ENCODE measurements around the gene FGFR3. TPM values are rescaled to one million over a fixed set of nuclear protein-coding genes. Genes with fewer than 3 reads are reported as not detected.

The FGFR3 gene
- total and polyA plus RNA-seq, 9 of the 15 experiments (the other 6 are each of a cell fraction or from before 2014, with no cell fraction given), result 1.2 to 60.4 (median 12.7) TPM

DNA sequence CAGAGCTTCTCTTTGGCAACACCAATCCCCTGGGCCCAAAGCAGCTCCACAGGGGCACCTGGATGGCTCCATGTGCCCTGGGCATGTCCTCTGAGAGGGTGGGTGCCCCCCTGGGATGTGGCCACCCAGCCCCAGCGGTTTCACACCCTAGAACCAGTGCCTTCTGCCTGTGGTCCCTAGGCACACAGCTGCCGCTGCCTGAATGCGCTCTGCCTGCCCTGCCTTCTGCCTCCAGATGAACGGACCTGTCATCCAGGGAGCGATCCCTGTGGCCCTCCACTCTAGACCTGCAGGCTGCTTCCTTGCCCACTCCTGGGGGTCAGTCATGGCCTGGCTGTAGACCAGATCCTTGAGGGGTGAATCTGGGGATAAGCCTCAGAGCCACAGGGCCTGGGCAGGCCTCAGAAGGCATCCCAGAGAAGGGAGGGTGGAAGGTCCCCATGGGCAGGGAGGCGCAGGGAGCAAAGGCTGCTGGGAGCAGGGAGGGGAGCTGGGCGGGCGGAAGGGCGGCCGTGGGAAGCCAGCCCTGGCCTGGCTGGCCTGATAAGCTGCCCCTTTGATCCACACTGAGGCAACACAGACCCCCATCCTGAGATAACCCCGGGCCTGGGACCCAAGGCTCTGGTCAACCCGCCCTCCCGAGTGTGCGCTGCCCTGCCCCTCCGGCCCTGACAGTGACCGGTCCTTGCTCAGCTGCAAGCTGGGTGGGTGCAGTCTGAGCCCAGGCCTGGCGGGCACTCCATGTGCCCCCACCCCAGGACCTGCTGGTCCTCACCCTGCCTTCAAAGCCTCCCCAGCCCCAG, 8.1 kb upstream of the FGFR3 start (continued):
- TF ChIP-seq, protein P1, sequence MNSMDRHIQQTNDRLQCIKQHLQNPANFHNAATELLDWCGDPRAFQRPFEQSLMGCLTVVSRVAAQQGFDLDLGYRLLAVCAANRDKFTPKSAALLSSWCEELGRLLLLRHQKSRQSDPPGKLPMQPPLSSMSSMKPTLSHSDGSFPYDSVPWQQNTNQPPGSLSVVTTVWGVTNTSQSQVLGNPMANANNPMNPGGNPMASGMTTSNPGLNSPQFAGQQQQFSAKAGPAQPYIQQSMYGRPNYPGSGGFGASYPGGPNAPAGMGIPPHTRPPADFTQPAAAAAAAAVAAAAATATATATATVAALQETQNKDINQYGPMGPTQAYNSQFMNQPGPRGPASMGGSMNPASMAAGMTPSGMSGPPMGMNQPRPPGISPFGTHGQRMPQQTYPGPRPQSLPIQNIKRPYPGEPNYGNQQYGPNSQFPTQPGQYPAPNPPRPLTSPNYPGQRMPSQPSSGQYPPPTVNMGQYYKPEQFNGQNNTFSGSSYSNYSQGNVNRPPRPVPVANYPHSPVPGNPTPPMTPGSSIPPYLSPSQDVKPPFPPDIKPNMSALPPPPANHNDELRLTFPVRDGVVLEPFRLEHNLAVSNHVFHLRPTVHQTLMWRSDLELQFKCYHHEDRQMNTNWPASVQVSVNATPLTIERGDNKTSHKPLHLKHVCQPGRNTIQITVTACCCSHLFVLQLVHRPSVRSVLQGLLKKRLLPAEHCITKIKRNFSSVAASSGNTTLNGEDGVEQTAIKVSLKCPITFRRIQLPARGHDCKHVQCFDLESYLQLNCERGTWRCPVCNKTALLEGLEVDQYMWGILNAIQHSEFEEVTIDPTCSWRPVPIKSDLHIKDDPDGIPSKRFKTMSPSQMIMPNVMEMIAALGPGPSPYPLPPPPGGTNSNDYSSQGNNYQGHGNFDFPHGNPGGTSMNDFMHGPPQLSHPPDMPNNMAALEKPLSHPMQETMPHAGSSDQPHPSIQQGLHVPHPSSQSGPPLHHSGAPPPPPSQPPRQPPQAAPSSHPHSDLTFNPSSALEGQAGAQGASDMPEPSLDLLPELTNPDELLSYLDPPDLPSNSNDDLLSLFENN (IDR thresholded peaks at IDR 0.05; ENCODE audit: low read depth in 2 of 2, low read length in 2 of 2), result peak in 1 of 2 experiments; percentile 68; a peak in 2 of 4 replicates
- TF ChIP-seq RBM15 (IDR thresholded peaks at IDR 0.05; ENCODE audit: insufficient read depth, low read length) (no peak), ZNF696 (CRISPR knock-in tag; conservative IDR thresholded peaks at IDR 0.05) (no peak), POLR2G (IDR thresholded peaks at IDR 0.05; ENCODE audit: low read depth, low read length) (no peak), EHMT2 (IDR thresholded peaks at IDR 0.05) (no peak), ETS1 (conservative IDR thresholded peaks at IDR 0.05; ENCODE audit: control insufficient read depth, low read depth, low read length) (peak; percentile 60; the same call in 1 of the 2 replicates), ZBTB49 (CRISPR knock-in tag; IDR thresholded peaks at IDR 0.05; ENCODE audit: borderline replicate concordance) (no peak), MAX (CRISPR knock-in tag; IDR thresholded peaks at IDR 0.05) (no peak), ZEB2 (IDR thresholded peaks at IDR 0.05) (no peak), ZNF354B (CRISPR knock-in tag; IDR thresholded peaks at IDR 0.05) (no peak), PRMT5 (CRISPR knock-in tag; IDR thresholded peaks at IDR 0.05) (no peak), OTX1 (CRISPR knock-in tag; IDR thresholded peaks at IDR 0.05) (no peak), FOXP1 (CRISPR knock-in tag; IDR thresholded peaks at IDR 0.05) (no peak), HCFC1 (IDR thresholded peaks at IDR 0.05; ENCODE audit: low read depth, low read length) (no peak), PPARD (CRISPR knock-in tag; IDR thresholded peaks at IDR 0.05) (no peak)
- TF ChIP-seq, protein P2, sequence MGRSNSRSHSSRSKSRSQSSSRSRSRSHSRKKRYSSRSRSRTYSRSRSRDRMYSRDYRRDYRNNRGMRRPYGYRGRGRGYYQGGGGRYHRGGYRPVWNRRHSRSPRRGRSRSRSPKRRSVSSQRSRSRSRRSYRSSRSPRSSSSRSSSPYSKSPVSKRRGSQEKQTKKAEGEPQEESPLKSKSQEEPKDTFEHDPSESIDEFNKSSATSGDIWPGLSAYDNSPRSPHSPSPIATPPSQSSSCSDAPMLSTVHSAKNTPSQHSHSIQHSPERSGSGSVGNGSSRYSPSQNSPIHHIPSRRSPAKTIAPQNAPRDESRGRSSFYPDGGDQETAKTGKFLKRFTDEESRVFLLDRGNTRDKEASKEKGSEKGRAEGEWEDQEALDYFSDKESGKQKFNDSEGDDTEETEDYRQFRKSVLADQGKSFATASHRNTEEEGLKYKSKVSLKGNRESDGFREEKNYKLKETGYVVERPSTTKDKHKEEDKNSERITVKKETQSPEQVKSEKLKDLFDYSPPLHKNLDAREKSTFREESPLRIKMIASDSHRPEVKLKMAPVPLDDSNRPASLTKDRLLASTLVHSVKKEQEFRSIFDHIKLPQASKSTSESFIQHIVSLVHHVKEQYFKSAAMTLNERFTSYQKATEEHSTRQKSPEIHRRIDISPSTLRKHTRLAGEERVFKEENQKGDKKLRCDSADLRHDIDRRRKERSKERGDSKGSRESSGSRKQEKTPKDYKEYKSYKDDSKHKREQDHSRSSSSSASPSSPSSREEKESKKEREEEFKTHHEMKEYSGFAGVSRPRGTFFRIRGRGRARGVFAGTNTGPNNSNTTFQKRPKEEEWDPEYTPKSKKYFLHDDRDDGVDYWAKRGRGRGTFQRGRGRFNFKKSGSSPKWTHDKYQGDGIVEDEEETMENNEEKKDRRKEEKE (IDR thresholded peaks at IDR 0.05; ENCODE audit: borderline replicate concordance in 1 of 2, control insufficient read depth in 1 of 2, low read depth in 2 of 2, low read length in 1 of 2), result no peak
